Measurements from ENCODE around the gene RPS2.

RPS2 gene

DNA sequence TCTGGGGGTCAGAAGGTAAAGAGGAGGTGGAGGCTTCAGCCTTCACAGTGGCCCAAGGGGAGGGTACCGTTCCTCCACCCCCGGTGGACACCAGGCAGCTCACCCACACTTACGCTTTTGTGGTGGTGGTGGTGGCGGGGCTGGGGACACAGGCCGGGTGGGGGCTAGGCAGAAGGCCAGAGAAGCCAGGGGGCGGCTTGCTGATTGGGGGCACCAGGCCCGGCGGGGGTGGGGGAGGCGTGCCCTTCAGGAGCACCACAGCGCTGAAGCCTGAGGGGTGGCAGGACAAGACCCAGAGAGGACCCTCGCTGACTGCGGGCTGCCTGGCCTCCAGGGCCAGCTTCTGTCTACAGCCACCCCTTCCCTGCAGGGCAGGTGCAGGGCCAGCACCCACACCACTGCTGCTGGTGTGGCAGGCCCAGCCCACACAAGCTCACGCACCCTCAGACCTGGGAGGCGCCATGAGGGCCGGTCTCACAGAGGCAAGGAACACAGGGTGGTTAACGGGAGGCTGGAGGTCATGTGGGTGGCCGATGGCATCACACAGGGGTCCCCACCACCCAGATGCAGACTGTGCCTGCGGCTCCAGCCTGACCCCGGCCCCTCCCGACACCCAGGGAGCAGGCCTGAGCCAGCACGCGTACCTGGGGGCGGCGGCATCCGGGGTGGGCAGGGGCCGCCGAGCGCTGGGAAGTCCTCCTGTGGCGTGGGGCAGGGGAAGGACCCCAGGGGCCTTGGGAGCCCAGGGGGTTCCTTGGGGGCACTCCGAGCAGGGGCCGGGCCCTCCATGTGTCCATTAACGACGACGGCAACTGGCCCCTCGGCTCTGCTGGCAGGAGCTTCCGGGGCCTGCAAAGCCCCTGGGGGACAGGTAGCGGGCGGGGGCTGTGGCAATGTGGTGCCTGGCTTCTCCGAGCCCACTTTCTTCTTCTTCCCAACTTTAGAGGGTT lies 34.5 kb upstream of the RPS2 start:
- no peak for DNase-seq (ENCODE audit: low read depth in 2 of 2)

DNA sequence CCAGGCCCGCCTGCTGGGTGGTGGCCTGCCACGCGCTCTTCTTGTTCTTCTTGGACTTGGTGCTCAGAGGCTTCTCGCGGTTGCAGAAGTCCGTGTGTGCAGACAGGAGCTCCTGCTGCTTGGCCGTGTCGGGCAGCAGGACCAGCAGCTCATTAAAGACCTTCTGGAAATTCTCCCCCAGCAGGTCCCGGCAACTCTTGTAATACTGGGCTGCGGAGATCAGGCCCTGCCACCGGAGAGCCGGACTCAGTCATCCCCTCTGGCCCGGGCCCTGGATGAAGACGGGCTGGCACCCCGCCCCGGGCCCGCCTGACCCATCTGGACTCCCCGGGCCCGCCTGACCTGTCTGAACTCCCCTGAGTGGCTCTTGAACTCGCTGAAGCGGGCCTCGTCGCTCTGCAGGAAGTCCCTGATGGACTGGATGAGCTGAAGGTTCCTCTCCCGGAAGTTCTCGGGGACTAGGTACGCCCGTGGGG lies 33.8 kb upstream of the RPS2 start:
- DNase-seq (ENCODE audit: low read depth in 2 of 2): no peak

DNA sequence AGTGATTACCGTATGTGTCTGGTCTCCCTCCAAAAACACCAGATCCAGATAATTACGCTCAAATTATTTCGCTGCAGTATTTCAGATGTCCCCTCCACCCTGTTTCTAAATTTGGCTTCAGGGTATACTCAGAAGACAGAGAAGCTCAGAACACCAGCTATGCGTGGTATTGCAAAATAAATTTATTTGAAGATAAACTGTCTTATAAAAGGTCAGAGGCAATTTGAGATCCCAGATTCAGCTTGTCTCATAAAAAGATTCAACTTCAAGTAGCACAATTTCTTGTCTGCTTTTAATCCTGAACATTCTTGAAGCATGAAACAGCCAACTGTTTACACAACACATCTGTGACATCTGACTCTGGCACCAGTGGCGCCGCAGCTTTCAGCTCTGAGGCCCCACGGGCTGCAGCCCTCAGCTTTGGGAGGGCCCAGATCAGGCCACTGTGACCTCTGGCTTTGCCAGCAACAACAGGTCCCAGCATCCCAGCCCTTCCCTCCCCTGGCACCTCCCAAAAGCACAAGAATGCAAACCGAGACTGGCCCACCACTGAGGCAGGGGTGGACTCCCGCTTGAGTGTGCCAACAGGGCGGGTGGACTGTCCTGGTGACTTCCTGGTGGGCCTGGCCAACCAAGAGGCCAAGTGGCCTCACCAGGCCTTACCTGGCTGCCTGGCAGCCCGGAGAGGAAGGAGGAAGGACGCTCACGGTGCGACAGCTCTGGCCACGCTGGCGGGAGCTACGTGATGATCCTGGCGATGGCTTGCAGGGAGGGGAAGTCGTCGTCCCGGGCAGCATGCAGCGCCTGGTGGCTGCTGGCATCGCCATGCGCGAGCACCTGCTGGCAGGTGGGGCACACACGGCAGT lies 33.1 kb upstream of the RPS2 start:
- no peak for DNase-seq (ENCODE audit: low read depth in 2 of 2)

DNA sequence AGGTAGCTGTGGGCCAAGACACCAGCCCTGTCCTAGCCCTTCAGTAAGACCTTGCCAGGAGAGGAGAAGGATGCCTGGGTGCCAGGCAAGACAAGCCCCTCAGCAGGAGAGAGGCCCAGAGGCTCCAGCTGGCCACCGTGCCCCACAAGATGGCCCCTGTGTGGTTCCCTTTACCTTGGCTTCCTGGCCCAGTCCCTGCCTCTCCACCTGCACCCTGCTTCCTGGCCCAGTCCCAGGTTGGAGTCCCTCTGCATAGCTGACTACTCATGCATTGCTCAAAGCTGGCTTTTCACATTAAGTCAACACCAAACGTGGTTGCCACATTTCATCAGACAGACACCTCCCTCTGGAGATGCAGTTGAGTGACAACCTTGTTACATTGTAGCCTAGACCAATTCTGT lies 29.1 kb upstream of the RPS2 start:
- DNase-seq (ENCODE audit: low read depth in 2 of 2): no peak

DNA sequence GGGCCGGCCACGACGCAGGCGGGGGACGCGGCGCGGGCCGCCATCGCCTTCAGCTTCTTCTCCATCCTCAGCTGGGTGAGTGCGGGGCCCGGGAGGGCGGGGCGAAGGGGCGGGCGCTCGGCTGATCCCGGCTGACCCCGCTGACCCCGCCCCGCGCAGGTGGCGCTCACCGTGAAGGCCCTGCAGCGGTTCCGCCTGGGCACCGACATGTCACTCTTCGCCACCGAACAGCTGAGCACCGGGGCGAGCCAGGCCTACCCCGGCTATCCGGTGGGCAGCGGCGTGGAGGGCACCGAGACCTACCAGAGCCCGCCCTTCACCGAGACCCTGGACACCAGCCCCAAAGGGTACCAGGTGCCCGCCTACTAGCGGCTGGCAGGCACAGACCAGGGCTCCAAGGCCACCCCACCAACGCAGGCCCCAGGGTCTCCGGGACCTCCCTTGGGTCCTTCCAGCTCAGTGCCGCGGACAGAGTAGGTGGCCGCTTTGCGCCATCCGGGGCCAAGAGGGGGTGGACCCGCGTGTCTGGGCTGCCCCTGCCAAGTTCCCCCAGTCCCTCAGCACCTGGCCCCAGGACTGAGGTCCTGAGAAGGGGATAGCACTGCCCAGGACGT lies 28.2 kb upstream of the RPS2 start:
- DNase-seq (ENCODE audit: low read depth in 2 of 2): no peak

DNA sequence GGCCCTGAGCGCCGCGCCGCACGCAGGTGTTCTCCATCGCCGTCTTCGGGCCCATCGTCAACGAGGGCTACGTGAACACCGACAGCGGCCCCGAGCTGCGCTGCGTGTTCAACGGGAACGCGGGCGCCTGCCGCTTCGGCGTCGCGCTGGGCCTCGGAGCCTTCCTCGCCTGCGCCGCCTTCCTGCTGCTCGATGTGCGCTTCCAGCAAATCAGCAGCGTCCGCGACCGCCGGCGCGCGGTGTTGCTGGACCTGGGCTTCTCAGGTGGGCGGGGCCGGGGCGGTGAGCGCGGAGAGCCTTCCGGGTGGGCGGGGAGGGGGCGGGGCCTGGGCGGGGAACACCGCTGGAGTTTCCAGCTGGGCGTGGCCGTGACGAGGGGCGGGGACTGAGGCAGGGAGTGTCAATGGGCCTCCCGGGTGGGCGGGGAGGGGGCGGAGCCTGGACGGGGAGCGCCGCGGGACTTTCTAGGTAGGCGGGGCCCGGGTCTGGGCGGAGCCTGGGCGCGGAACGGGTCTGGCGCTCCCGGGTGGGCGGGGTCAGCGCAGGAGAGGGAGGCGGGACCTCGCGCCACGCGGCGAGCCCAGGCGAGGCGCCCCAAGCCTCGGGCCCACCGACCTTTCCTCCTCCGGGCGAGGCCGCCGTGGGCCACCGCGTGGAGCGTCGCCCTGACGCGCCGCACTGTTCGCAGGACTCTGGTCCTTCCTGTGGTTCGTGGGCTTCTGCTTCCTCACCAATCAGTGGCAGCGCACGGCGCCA lies 27.5 kb upstream of the RPS2 start:
- peak; percentile 99 for DNase-seq (ENCODE audit: low read depth in 2 of 2)

DNA sequence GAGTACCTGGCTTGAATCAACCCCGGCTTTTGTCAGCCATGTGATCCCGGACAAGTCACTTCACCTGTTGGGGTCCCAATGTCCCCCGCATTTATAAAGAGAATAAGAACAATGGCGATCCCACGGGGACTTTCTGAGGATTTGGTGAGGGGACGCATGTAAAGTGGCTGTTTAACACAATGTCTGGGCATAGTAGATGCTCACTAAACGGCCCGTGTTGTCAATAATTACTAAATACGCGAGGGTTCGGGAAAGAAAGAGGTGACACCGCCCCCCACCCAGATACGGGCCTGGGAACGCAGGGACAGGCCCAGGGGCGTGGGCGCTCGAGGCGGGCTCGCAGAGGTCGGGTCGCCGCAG lies 26.9 kb upstream of the RPS2 start:
- no peak for DNase-seq (ENCODE audit: low read depth in 2 of 2)

DNA sequence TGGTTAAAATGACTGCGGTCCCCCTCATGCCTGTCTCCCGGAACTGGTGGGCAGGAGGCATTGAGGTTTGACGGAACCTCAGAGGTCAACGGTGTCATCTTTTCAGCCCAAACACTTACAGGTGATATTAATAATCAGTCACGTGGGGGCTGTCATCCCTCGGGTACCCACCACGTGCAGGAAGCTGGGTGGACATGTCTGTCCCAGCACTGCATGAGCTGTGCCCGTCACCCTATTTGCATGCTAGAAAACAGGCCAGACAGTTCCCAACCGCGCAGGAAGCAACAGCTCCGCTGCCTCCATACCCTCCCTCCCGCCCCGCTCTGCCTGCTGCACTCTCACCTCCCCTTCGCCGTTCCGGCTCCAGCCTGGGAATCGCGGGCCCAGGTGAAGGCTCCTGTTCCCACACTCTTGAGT lies 26.5 kb upstream of the RPS2 start:
- DNase-seq (ENCODE audit: low read depth in 2 of 2): no peak

DNA sequence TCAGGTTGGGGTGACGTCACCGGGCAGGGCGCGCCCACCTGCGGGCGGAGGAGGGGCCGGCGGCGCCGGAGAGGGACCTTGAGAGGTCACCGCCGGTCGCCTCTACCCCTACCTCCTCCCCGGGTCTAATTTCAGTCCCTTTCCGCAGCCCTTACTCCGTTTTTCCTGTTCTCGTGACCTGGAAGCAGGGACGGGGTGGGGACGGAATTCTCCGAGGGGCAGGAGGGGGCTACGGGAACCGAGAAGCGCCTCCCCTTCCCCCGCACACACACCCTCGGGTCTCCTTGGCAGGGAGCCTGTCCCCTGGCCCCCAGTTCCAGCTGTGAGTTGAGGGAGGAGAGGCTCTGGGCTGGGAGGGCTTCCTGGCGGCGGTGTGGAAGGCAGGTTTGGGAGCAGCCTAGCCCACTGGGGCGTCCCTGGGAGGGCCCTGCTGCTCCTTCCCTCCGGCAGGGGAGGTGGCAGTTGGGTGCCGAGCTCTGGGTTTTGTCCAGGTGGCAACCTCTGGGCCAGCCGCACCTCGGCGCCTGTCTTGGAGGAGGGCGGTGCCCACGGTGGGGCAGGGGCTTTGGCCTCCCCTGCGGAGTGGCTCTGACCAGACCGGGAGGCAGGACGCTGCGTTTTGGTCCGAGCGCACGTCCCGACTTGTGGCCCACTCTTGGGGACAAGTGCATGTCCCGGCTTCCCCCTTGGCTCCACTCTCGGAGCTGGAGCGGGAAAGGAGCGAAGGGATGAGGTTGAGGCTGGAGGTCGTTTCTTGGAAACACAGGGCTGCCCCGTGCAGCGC lies 25.9 kb upstream of the RPS2 start:
- DNase-seq (ENCODE audit: low read depth in 2 of 2): no peak

DNA sequence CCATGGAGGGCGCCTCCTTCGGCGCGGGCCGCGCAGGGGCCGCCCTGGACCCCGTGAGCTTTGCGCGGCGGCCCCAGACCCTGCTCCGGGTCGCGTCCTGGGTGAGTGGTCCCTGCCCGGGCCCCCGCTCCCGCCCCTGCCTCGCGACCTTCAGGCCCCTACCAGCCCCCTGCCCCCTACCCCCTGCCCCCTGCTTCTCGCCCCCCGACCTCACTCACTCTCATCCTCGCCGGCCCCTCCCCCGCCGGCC lies 25.4 kb upstream of the RPS2 start:
- no peak for DNase-seq (ENCODE audit: low read depth in 2 of 2)

DNA sequence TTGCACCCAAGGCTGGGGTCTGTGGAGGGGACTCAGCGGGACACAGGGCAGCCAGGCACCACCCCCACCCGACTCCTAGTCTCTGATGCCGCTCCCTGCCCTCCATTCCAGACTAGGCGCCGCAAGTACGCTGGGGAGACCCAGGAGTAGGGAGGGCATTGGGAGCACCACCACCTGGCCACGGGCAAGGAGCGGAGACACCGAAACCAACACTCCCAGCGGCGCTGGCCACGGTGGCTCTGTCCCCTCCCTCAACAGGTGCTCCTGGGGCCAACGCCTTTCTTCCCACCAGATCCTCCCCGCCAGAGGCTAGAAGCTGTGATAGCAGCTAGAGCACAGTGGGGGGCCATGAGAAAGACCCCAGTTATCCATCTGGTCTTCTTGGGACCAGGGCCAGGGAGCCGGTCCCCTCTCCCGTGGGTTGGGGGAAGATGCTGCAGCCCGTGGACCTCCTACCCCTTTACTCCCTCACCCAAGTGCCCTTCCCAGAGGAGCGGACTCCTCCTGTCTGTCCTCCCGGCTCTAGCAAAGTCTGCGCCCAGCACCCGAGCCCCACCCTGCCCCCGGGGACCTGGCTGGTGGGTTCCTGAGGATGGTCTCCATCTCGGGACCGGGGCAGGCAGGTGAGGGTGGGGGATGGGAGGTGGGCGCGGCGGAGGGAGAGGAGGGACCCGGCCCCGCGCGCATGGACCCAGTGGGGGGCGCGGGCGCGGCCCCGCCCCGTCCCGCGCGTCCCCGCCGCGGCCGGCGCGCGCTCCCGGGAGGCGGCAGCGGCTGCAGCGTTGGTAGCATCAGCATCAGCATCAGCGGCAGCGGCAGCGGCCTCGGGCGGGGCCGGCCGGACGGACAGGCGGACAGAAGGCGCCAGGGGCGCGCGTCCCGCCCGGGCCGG lies 24.8 kb upstream of the RPS2 start, which contains the start of gene SYNGR3:
Gene SYNGR3, plus strand, starts transcription at position 762 of the 892 bp plus-strand sequence. CDS start 133 bp downstream, outside the sequence.
- DNase-seq (ENCODE audit: low read depth in 2 of 2): no peak

DNA sequence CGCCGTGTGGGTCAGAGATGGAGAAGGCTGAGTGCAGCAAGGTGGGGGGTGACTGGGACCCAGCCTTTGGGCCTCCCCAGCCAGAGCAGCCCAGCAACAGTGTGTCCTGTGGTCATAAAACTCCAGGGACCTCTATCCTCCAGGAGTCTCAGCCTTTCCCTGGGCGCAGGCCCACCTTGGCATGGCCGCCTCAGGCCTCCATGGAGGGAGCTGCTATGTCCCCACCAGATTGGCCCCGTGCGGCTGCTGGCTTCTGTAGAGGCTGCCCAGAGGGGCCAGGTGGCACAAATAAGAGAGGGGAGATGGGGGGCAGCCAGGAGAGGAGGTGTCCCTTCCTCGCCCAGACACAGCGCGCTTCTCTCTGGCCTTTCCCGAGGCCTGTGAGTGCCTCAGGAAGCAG lies 22.6 kb upstream of the RPS2 start:
- no peak for DNase-seq (ENCODE audit: low read depth in 2 of 2)

DNA sequence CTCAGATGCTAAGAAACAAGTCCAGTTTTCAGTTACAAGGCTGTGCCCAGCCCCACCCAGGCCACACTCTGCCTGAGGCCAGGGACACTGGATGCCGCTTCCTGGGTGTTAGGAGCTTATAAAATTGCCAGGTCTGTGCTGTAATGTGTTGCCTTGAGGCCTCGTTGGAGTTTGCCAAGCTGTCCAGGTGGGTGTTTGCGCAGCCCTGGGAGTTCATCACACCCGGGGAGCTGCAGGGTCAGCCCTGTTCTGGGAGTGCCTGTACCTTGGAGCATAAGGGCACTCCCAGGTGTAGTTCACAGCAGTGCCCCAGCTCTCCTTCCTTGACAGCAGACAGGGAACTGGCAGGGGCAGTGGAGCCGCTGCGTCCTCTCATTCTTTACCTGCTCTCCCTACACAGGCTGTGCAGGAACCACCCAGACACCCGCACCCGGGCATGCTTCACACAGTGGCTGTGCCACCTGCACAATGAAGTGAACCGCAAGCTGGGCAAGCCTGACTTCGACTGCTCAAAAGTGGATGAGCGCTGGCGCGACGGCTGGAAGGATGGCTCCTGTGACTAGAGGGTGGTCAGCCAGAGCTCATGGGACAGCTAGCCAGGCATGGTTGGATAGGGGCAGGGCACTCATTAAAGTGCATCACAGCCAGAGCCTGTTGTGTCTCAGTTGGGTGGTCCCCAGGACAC lies 21.0 kb upstream of the RPS2 start:
- no peak for DNase-seq (ENCODE audit: low read depth in 2 of 2)

DNA sequence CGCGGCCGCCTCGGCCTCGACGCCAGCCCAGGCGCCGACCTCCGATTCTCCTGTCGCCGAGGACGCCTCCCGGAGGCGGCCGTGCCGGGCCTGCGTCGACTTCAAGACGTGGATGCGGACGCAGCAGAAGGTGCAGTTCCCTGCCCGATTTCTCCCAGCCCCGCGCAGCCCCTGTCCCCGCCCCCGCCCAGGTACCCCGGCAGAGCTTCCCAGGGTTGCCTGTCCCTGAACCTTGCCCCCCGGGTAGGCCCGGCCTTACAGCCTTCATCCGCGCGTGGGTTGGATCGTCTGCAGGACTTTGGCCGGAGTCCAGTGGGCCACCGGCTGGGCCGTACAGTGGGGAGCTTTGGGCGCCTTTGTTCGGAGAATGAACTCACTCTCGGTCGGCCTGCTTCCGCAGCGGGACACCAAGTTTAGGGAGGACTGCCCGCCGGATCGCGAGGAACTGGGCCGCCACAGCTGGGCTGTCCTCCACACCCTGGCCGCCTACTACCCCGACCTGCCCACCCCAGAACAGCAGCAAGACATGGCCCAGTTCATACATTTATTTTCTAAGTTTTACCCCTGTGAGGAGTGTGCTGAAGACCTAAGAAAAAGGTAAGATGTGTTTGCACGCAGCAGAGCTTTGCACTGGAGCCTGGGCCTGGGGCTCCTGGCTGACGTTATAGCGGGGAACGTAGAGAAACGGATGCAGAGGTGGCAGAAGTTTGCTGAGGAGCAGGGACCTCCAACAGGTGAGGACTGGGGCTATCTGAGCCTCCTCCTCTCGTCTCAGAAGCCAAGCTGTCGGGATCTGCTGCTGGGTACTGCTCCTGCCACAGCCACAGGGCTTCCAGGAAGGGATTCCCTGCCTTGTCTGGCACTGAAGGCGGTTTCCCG lies 20.0 kb upstream of the RPS2 start:
- DNase-seq (ENCODE audit: low read depth in 2 of 2): no peak

DNA sequence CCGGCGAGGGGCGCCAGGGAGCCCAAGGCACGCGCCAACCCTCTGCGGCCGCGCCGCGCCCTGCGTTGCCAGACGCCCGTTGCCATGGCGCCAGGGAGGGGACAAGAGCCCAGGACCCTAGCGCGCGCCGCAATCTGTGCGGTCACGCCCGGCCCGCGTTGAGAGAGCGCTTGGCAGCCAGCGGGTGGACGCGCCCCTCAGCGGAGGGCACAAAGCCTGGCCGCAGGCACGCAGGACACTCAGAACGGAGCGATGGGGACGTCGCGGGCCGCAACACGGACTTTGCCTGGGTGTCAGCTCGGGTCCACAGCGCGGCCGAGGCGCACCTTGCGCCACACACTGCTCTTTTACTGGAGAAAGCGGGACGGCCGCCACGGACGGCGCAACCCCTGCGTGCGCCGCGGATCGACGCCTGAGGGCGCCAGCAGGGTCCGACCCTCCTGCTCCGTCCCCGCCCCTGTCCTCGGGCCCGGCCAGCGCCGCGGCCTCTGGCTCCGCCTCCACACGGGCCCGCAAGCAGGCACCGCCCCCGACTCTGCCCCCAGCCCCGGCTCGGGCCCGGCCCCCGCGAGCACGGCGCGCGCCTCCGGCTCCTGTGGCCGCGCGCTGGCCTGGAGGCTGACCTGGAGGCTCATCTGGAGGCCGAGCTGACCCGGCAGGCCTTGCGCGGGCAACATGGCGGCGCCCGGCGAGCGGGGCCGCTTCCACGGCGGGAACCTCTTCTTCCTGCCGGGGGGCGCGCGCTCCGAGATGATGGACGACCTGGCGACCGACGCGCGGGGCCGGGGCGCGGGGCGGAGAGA lies 19.1 kb upstream of the RPS2 start, which contains the start of gene GFER:
Gene GFER, plus strand, starts transcription at position 650 of the 803 bp plus-strand sequence. Its CDS starts 26 bp downstream, at position 676.
- DNase-seq (ENCODE audit: low read depth in 2 of 2): peak in 1 of 2 donors; percentile 33

DNA sequence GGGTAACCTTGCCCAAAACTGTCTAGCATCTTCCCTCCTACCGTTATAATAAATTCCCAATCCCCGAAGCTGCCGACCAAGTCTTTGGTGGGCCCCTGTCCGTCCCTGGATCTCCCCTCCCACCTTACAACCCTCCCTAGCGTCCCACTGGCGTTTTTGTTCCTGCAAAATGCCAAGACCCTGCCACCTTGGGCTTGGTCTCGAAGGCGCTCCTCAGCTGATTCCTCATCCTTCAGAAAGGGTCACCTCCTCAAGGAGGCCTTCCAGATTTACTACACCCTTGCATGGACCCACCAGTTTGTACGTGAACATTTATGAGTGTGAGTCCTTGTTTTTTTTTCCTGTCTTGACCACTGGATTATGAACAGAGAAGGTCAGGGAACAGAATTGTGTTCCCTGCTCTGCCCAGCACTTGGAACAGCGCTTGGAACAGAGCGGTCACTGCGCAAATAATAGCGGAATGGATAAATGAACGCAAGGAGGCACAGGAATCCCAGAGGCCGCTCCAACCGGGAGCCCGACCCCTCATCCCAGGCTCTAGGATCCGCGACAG lies 18.4 kb upstream of the RPS2 start:
- no peak for DNase-seq (ENCODE audit: low read depth in 2 of 2)

DNA sequence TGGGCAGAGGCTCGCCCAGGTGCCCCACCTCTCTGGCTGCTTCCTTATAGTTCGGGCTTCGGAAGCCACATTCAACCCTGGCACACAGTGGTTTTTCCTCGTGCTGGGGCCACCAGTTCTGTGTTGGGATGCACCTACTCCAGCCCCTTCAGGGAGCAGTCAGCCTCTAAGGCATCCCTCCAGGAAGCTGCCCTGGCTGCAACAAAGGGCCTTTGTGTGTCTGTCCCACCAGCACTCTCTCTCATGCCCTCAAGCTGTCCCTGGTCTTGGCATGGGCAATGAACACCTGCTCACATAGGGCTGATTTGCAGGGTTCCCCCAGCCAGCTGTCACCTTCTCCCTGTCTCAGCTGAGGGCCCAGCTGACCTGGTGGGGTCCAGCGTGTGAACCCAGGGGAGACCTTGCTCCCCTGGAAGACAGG lies 17.4 kb upstream of the RPS2 start:
- no peak for DNase-seq (ENCODE audit: low read depth in 2 of 2)

All from stimulated activated CD4-positive, alpha-beta T cell treated with anti-CD3 and anti-CD28 coated beads, Interleukin-1b, Interleukin-23, amount 100 ng/mL, for 1 hour (primary cell).